ENCODE results near the gene UBE2D1.
"Not testable (repeated sequence)": the region's sequence is repeated elsewhere in the genome, so short reads cannot be mapped to it uniquely, and the experiment has no call there.

Gene UBE2D1

GRCh38 chr10:58382489-58382995 lies 47.7 kb downstream of the UBE2D1 start:
- no peak for DNase-seq (ENCODE audit: low spot score)

GRCh38 chr10:58384095-58384494 lies 49.3 kb downstream of the UBE2D1 start:
- no peak for DNase-seq (ENCODE audit: low spot score)

DNA sequence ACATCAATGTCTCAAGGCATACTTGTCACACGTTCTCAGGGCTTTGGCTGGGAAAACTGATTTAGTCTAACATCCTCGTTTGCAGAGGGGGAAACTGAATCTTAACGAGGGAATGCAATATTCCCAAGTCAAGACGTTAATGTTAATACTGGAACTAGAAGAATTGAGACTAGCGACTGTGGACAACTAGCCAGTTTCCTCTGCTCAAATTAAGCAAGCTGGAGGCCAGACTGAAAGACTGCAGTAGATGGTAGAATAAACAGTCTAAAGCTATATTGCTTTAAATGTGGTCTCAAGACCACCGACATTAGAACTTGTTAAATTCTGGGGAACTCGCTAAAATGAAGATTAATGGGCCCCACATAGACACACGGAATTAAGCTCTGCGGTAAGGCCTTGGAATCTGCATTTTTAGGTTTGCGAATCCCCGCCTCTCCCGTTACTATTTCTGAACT lies 49.8 kb downstream of the UBE2D1 start:
- no peak for DNase-seq (ENCODE audit: low spot score)

DNA sequence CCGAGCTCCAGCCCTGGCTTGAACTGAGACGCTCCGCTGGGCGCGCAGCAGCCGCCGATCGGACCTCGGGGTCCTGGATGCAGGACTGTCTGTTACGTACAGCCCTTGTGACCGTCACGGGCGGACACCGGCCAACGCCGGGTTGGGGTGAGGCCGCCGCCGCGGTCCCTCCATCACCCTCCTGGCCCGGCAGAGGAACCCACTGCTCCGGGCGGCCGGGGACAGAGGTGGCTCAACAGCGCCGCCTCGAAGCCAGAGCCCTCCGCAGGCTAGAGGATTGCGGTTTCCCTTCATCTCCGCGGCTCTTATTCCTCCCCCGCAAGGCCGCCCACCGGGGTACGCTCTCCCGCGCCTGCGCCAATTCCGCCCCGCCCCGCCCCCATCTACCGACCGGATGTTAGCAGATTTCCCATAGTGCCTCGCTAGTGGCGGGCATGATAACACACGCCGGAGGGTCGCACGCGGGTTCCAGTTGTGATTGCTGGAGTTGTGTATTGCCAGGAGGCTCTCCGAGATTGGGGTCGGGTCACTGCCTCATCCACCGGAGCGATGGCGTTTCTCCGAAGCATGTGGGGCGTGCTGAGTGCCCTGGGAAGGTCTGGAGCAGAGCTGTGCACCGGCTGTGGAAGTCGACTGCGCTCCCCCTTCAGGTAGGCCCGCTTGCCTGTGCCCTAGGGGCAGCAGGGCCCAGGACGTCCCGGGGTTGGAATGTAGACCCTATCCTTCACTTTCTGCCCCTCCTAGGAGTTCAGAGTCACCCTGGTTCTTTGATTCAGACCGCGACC lies 50.4 kb downstream of the UBE2D1 start, which contains the start of gene TFAM:
TSS of gene TFAM (plus strand) at position 412 of the 785 bp plus-strand sequence. CDS start at position 550, 138 bp downstream.
- peak; percentile 92 for DNase-seq (ENCODE audit: low spot score)

DNA sequence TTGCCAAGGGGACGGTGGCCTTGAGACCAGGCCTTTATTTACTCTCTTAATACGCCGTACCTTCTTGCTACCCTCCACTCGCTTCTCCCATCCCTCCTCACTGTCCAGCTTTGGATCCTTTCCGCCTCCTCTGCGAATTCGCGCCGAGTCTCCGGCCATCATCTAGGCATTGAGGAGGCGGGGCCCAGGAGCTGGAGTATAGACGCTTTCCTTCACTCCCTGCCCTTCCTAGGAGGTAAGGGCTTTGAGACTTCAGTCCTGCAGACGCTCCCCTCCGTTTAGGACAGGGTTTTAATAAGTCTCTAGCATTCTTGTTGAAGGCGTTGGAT lies 50.9 kb downstream of the UBE2D1 start:
- DNase-seq (ENCODE audit: low spot score) = peak; percentile 69

GRCh38 chr10:58389024-58389423 lies 54.2 kb downstream of the UBE2D1 start:
- no peak for DNase-seq (ENCODE audit: low spot score)

GRCh38 chr10:58393317-58393716 lies 58.5 kb downstream of the UBE2D1 start:
- no peak for DNase-seq (ENCODE audit: low spot score)

GRCh38 chr10:58394471-58394870 lies 59.7 kb downstream of the UBE2D1 start:
- no peak for DNase-seq (ENCODE audit: low spot score)

- no peak for DNase-seq (ENCODE audit: low spot score)
Observed at GRCh38 chr10:58396057-58396456, 61.3 kb downstream of the UBE2D1 start.

DNA sequence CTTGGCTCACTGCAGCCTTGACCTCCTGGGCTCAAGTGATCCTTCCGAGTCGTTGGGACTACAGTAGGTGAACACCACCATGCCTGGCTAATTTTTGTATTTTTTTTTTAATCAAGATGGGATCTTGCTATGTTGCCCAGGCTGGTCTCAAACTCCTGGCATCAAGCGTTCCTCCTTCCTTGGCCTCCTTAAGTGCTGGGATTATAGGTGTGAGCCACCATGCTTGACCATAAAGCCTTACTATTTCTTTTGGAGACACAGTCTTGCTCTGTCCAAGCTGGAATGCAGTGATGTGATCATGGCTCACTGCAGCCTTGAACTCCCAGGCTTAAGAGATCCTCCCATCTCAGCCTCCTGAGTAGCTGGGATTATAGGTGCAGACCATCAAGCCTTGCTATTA lies 63.0 kb downstream of the UBE2D1 start:
- no peak for DNase-seq (ENCODE audit: low spot score)

GRCh38 chr10:58399410-58399809 lies 64.6 kb downstream of the UBE2D1 start:
- no peak for DNase-seq (ENCODE audit: low spot score)

DNA sequence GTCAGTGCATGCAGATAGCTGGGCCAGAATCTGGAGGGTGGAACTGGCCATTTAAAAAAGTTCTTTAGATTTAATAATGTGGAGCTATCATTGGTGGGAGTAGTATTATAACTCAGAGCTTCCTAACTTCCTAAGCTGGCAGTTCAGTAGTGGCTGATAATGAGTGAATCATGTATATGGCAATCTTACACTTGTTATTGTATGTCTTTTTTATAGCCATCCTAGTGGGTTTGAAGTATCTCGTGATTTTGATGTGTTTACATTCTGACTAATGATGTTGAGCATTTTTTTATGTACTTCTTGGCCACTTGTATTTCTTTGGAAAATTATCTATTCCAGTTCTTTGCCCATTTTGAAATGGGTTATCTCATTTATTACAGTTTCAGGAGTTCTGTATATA lies 65.8 kb downstream of the UBE2D1 start:
- DNase-seq (ENCODE audit: low spot score) = no peak

DNA sequence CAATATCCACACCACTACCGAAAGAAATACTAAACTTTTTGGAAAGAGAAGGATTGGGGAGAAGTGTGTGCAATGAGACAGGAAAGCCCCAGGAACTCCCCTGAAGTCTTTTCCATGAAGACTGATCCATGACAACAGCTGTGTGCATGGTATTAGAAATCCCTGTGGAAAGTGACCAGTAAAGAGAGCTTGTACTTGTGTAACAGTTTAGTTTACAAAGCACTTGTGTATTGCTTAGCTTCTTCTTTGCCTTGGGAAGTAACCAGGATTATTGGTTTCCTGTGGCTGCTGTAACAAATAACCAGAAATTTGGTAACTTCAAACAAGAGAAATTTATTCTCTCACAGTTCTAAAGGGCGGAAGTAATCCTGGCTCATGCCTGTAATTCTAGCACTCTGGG lies 69.2 kb downstream of the UBE2D1 start:
- DNase-seq (ENCODE audit: low spot score) = no peak

- no peak for DNase-seq (ENCODE audit: low spot score)
Observed at GRCh38 chr10:58409956-58410610, 75.3 kb downstream of the UBE2D1 start.

GRCh38 chr10:58412502-58412961 lies 77.7 kb downstream of the UBE2D1 start:
- no peak for DNase-seq (ENCODE audit: low spot score)

DNA sequence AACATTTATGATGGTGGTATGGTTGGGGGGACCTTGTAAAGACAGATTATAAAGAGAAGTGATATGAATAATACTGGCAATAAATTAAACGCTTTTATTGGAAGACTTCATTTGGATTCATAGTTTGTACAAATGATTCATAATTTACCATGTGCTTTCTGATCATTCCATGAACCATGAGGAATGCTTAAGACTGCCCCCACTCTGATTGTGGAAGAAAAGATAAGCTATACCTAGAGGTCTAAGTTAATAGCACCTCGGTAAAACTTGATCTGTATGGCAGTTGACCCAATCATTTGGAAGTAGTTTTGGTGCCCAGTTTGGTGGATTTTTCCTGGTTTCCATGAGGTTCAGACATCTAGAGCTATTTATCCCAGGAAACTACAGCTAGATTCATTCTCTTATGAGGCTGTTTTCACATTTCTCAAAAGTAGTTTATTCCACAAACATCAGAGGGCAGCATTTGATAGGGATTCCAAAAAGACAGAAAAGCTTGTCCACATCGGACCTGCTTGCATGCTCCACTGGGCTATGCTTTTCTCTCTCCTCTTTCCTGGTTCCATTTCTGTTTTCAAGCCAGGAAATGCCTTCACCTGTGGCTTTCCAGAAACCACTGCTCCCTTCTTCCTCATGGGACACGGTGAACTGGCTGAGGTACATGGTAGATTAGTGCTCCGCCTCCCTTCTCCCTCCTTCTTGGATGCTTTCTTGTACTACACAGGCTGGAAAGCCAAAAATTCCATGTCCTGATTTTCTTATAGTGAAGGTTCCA lies 79.7 kb downstream of the UBE2D1 start:
- DNase-seq (ENCODE audit: low spot score) = peak; percentile 50

DNA sequence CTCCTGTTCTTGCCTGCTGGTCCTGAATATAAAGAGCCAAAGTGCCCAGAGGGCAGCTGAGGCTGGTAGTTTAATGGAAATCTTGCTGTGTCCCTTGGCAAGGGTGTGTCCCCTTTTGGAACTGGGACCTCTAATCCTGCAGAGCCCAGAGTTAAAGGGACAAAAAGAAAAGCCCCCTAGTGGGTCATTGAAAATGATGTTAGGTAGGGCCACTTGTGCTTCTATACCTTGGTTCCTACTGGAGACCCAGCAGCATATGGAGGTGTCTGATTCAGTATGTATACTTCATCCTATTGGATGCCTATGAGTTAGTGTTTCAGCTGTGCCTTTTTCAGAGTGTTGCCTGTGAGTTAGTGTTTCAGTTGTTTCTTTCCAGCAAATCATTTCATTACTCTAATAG lies 81.0 kb downstream of the UBE2D1 start:
- no peak for DNase-seq (ENCODE audit: low spot score)

GRCh38 chr10:58417902-58418301 lies 83.1 kb downstream of the UBE2D1 start:
- not testable (repeated sequence) for DNase-seq (ENCODE audit: low spot score)
